Testis (tissue), 3 donors: ENCODE measurements around the gene TIAM1. TPM values are rescaled to one million over a fixed set of nuclear protein-coding genes. Genes with fewer than 3 reads are reported as not detected.

ENCODE experiments used
- DNase-seq: peaks from one replicate; pipeline ENCODE4 v3.0.0-alpha.2; 2019
- H3K27ac ChIP-seq, 2 donors: fragments of 200-600 bp; sonication (generic); one replicate each; pipeline ENCODE4 v1.5.1; 2019
- H3K27me3 ChIP-seq: fragments of 200-600 bp; sonication (generic); one replicate; pipeline ENCODE4 v1.5.1; 2019
- H3K36me3 ChIP-seq: fragments of 200-600 bp; sonication (generic); one replicate; pipeline ENCODE4 v1.5.1; 2017; ENCODE audit warnings: low read depth; ENCODE audit errors: missing control alignments
- H3K4me1 ChIP-seq: fragments of 200-600 bp; sonication (generic); one replicate; pipeline ENCODE4 v1.5.1; 2019
- H3K4me3 ChIP-seq, 2 donors: fragments of 200-600 bp; sonication (generic); one replicate each; pipeline ENCODE4 v1.5.1; 2017 to 2019
- H3K9me3 ChIP-seq: fragments of 200-600 bp; sonication (generic); one replicate; pipeline ENCODE4 v1.5.1; 2017
- CTCF ChIP-seq, 3 experiments: fragments of 450-650 bp in 2 of 3; fragments of 200-600 bp in 1 of 3; sonication (generic) in 1 of 3; IDR thresholded peaks; one replicate each; pipeline ENCODE4 v1.5.1; 2016 to 2019; ENCODE audit warnings: antibody characterized with exemption in 3 of 3, mild to moderate bottlenecking in 2 of 3, moderate library complexity in 1 of 3
- POLR2A ChIP-seq: fragments of 450-650 bp; IDR thresholded peaks from one replicate; pipeline ENCODE4 v1.6.1; 2017; ENCODE audit warnings: antibody characterized with exemption, mild to moderate bottlenecking, moderate library complexity
- WGBS, 2 donors: methylation state at CpG; one replicate each; pipeline ENCODE4 v1.1.5; 2018; 5-methylcytosine and 5-hydroxymethylcytosine counted together
- intact Hi-C: fragments of 100-400 bp; cut with DNase I; formaldehyde crosslinking; loops from one replicate; pipeline ENCODE4 v1.15.1; 2023; ENCODE audit warnings: low total_unique reads
- polyA plus RNA-seq: library from polyadenylated mRNA; stranded (reverse); fragments of 350-450 nt; fragmentation: Illumina TruSeq; extraction: RNeasy Lipid Tissue Mini Kit (QIAGEN cat#74804); gene quantifications from one replicate; pipeline ENCODE4 v1.2.3, GENCODE V29; 2014; ENCODE audit warnings: low read depth, low replicate concordance; ENCODE audit not compliant: insufficient read depth
- total RNA-seq, 2 donors: library from RNA; depleted of rRNA; stranded (reverse); fragments of >200 nt; gene quantifications; one replicate each; pipeline ENCODE4 v1.2.3, GENCODE V29; 2016

TIAM1 gene
- total and polyA plus RNA-seq, 3 donors from 2014 or later = 21.3 to 51.6 (median 34.6) TPM

GRCh38 chr21:31162079-31162699, 181.9 kb downstream of the TIAM1 start:
- H3K36me3 ChIP-seq = no peaks in the 10 kb centered on the region
- DNase-seq = no peak
- H3K4me3 ChIP-seq = no peak overlapping the region
- no peak overlapping the region for H3K27ac ChIP-seq
- no peaks in the 10 kb centered on the region for H3K9me3 ChIP-seq
- TF ChIP-seq POLR2A (no peak), CTCF (IDR thresholded peaks at IDR 0.05) (no peak)
- H3K27me3 ChIP-seq = no peaks in the 10 kb centered on the region
- peaks cover 13% of the 10 kb centered on the region for H3K4me1 ChIP-seq
- intact Hi-C loops = no loop called here
- 84 to 86% methylated on average over 4 of the region's 4 CpGs for WGBS, 2 donors

- no peaks in the 10 kb centered on the region for H3K36me3 ChIP-seq
- no peak overlapping the region for H3K27ac ChIP-seq
- no peaks in the 10 kb centered on the region for H3K27me3 ChIP-seq
- intact Hi-C loops = no loop called here
- H3K4me3 ChIP-seq = no peak overlapping the region
- no peaks in the 10 kb centered on the region for H3K9me3 ChIP-seq
- 54% methylated on average over 5 of the region's 5 CpGs for WGBS, 2 donors
- peak; percentile 30 for DNase-seq
- H3K4me1 ChIP-seq = peaks cover 13% of the 10 kb centered on the region
- TF ChIP-seq CTCF (IDR thresholded peaks at IDR 0.05) = no peak
- no peak for TF ChIP-seq POLR2A
Observed at GRCh38 chr21:31161157-31161556, 182.9 kb downstream of the TIAM1 start.

GRCh38 chr21:31159808-31160207, 184.3 kb downstream of the TIAM1 start:
- Histone ChIP-seq H3K36me3 (no peaks in the 10 kb centered on the region), H3K27me3 (no peaks in the 10 kb centered on the region), H3K4me3 (no peak overlapping the region), H3K27ac (peak overlapping the region in 1 of 2 donors; percentile 6), H3K4me1 (peaks cover 13% of the 10 kb centered on the region), H3K9me3 (no peaks in the 10 kb centered on the region)
- no peak for DNase-seq
- TF ChIP-seq POLR2A (no peak), CTCF (IDR thresholded peaks at IDR 0.05) (no peak)
- WGBS, 2 donors = 63 to 84% methylated on average over 5 of the region's 5 CpGs
- intact Hi-C loops = no loop called here

GRCh38 chr21:31158789-31159581, 185.1 kb downstream of the TIAM1 start:
- H3K36me3 ChIP-seq = no peaks in the 10 kb centered on the region
- H3K27me3 ChIP-seq = no peaks in the 10 kb centered on the region
- H3K27ac ChIP-seq = peak overlapping the region in 1 of 2 donors; percentile 6
- no peak overlapping the region for H3K4me3 ChIP-seq
- H3K9me3 ChIP-seq = no peaks in the 10 kb centered on the region
- intact Hi-C loops = no loop called here
- no peak for DNase-seq
- H3K4me1 ChIP-seq = peaks cover 13% of the 10 kb centered on the region
- 81 to 87% methylated on average over 8 of the region's 8 CpGs for WGBS, 2 donors
- no peak for TF ChIP-seq CTCF (IDR thresholded peaks at IDR 0.05)
- no peak for TF ChIP-seq POLR2A
